K562 (cell line): Measurements from ENCODE around the gene TXNRD2. TPM values are rescaled to one million over a fixed set of nuclear protein-coding genes. Genes with fewer than 3 reads are reported as not detected.

Source experiments
- MCM2 ChIP-seq: fragments of 450-650 bp; IDR thresholded peaks from 2 replicates; pipeline ENCODE4 v1.6.1; 2017; ENCODE audit warnings: low read depth, mild to moderate bottlenecking
- MEIS2 ChIP-seq: fragments of 450-650 bp; IDR thresholded peaks from 2 replicates; pipeline ENCODE4 v1.6.1; 2014; ENCODE audit warnings: mild to moderate bottlenecking; ENCODE audit not compliant: partially characterized antibody
- MITF ChIP-seq: IDR thresholded peaks from 2 replicates; pipeline ENCODE4 v1.6.1; 2014; ENCODE audit warnings: antibody characterized with exemption
- PCBP1 ChIP-seq: fragments of 200-400 bp; formaldehyde crosslinking; IDR thresholded peaks from 2 replicates; pipeline ENCODE4 v1.6.1; 2018; ENCODE audit warnings: mild to moderate bottlenecking, low read depth, low read length; ENCODE audit not compliant: poor library complexity, severe bottlenecking
- POLR2G ChIP-seq: fragments of 200-400 bp; formaldehyde crosslinking; IDR thresholded peaks from 2 replicates; pipeline ENCODE4 v1.6.1; 2017; ENCODE audit warnings: low read depth, mild to moderate bottlenecking, antibody characterized with exemption, low read length, moderate library complexity
- SMARCB1 ChIP-seq: IDR thresholded peaks from 2 replicates; pipeline ENCODE4 v1.6.1; 2011; ENCODE audit warnings: improper control_type of control experiment, low read depth; ENCODE audit not compliant: insufficient read length
- ZBTB26 ChIP-seq: fragments of 450-650 bp; formaldehyde crosslinking; IDR thresholded peaks from 2 replicates; pipeline ENCODE4 v1.4.0; 2022; ENCODE audit warnings: missing genetic modification characterization
- ZNF561 ChIP-seq: fragments of 450-650 bp; formaldehyde crosslinking; conservative IDR thresholded peaks from 2 replicates; pipeline ENCODE4 v1.4.0; 2020; ENCODE audit warnings: mild to moderate bottlenecking, moderate library complexity
- polyA plus RNA-seq, 8 experiments: library from polyadenylated mRNA; depleted of rRNA in 4 of 8; stranded (reverse) in 5 of 8; unstranded in 3 of 8; fragments of >200 nt; fragmentation: Nextera tagmentation in 2 of 8; fragmentation: Illumina TruSeq in 1 of 8; extraction: Ambion mirVana in 2 of 8; extraction: Trizol in 1 of 8; gene quantifications; 2 replicates each; pipeline versions ENCODE4 v1.2.1 to v1.2.3, GENCODE V29; 2011 to 2014; ENCODE audit warnings: inconsistent platforms in 1 of 8, missing spikeins in 1 of 8
- total RNA-seq, 7 experiments: library from RNA; depleted of rRNA in 6 of 7; stranded (reverse); fragments of >200 nt in 6 of 7; fragmentation: Illumina TruSeq in 2 of 7; extraction: Trizol in 2 of 7; gene quantifications; 2 replicates each; pipeline versions ENCODE4 v1.2.1 to v1.2.3, GENCODE V29; 2011 to 2021; ENCODE audit warnings: low replicate concordance in 1 of 7
- TF ChIP-seq, protein P1 (sequence below): fragments of 200-800 bp; sonication (Bioruptor generic); IDR thresholded peaks from 2 replicates; pipeline ENCODE4 v1.6.1; 2016; ENCODE audit warnings: missing genetic modification characterization, missing compliant biosample characterization
- TF ChIP-seq, protein P2 (sequence below): fragments of 250-450 bp; sonication (Bioruptor Pico); IDR thresholded peaks from 2 replicates; pipeline ENCODE4 v1.5.0; 2021; ENCODE audit warnings: mild to moderate bottlenecking, moderate library complexity

TXNRD2 gene
- total and polyA plus RNA-seq, 9 of the 15 experiments (the other 6 are each of a cell fraction or from before 2014, with no cell fraction given) = 3.3 to 80.2 (median 49.4) TPM

DNA sequence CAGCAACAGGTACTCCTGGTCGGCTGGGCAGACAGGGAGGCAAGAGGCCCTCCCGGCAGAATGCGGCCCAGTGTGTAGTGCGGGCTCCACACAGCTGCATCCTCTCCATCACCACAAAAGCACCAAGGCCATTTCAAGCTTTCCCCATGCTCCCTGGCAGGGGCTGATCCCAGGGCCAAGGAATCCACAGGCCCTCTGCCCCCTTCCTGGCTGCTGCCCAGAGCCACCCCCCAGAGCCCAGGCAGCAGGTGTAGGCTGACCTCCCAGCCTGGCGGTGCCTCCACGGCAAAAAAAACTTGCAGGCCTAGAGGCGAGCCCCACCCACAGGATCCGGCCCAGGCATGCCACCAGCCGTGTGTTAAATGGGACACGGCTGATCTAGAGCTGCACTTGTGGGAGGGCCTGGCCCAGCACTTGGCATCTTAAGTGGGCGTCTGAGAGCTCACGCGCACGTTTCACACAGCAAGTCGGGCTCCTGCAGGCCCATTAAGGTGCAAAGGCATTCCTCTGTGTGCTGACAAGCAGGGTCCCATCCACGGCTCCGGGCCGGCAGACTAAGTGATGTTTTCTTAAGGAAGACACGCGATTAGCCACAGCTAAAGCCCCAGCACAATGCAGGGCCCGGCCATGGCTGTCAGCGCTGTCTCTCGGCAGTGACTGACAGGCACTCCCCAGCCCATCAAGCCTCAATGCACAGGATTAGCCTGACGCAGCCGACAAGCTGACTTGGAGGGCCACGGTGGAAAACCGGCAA, 67.1 kb downstream of the TXNRD2 start (continued):
- TF ChIP-seq MEIS2 (peak; percentile 45), ZBTB26 (no peak), ZNF561 (CRISPR knock-in tag) (0 out of 2 replicates have a peak, but pooled peaks have one; percentile 30), MCM2 (no peak), MITF (no peak), SMARCB1 (no peak), POLR2G (peak; percentile 44; the same call in 1 of the 2 replicates), PCBP1 (peak; percentile 11)
- TF ChIP-seq, protein P1, sequence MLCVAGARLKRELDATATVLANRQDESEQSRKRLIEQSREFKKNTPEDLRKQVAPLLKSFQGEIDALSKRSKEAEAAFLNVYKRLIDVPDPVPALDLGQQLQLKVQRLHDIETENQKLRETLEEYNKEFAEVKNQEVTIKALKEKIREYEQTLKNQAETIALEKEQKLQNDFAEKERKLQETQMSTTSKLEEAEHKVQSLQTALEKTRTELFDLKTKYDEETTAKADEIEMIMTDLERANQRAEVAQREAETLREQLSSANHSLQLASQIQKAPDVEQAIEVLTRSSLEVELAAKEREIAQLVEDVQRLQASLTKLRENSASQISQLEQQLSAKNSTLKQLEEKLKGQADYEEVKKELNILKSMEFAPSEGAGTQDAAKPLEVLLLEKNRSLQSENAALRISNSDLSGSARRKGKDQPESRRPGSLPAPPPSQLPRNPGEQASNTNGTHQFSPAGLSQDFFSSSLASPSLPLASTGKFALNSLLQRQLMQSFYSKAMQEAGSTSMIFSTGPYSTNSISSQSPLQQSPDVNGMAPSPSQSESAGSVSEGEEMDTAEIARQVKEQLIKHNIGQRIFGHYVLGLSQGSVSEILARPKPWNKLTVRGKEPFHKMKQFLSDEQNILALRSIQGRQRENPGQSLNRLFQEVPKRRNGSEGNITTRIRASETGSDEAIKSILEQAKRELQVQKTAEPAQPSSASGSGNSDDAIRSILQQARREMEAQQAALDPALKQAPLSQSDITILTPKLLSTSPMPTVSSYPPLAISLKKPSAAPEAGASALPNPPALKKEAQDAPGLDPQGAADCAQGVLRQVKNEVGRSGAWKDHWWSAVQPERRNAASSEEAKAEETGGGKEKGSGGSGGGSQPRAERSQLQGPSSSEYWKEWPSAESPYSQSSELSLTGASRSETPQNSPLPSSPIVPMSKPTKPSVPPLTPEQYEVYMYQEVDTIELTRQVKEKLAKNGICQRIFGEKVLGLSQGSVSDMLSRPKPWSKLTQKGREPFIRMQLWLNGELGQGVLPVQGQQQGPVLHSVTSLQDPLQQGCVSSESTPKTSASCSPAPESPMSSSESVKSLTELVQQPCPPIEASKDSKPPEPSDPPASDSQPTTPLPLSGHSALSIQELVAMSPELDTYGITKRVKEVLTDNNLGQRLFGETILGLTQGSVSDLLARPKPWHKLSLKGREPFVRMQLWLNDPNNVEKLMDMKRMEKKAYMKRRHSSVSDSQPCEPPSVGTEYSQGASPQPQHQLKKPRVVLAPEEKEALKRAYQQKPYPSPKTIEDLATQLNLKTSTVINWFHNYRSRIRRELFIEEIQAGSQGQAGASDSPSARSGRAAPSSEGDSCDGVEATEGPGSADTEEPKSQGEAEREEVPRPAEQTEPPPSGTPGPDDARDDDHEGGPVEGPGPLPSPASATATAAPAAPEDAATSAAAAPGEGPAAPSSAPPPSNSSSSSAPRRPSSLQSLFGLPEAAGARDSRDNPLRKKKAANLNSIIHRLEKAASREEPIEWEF (CRISPR knock-in tag) = no peak
- TF ChIP-seq, protein P2, sequence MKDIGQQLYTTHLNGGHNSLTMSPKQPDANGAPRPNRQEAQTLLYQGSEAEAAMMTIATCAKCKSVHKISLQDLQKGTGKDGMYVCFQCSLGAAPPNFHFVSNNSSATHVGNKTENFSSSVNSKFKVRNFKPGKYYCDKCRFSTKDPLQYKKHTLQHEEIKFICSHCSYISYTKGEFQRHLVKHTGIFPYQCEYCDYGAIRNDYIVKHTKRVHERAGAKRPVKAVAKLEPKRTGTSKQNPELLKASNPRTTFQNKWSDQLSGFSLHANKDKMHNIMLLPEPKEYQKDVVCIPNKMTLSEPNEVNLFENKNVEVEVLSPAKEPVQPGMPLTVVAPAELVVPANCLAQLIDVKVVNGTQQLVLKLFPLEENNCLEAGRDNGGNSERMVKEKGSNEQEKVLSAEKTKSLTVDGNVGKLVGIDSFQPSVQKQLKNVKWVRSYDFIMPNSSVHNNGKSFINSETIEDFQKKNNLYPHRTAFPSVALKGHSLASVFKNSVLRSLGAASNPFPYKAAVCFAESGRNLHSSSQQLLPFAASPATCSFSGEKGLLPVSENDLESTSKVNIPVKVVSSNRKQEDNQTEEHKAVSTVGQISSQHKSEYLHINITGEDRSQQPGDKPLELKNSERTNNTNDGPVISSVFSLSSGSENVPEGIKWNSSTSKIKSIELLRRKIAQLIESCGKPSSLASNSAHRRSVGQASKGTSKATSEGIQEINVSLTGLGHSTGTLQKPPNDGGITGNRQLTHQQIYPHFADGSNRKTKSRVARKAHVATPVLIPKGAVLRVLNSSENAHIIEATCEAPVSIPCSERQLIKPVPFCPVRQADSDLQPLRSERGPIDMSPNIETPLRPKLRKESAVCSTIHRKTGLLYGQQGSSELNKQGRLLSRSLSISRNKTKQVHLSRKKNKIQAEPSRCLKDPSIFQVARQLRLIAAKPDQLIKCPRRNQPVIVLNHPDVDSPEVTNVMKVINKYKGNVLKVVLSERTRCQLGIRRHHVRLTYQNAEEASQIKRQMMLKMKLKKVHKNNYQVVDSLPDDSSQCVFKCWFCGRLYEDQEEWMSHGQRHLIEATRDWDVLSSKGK (CRISPR knock-in tag) = no peak
